Endothelial cell of umbilical vein (primary cell): ENCODE data around the gene DNAH3. TPM values are rescaled to one million over a fixed set of nuclear protein-coding genes. Genes with fewer than 3 reads are reported as not detected.

Source experiments
- BruUV-seq: library from RNA; stranded (reverse); fragments of 400-500 nt; replicated peaks from 2 replicates; lab custom pipeline; 2021; lab: Mats Ljungman, UMichigan
- CTCF ChIA-PET: fragments of 300-600, 350-600 bp; sonication (Branson Sonifier 250); formaldehyde crosslinking; loops from one replicate; lab custom pipeline; 2021; ENCODE audit warnings: antibody characterized with exemption, inconsistent platforms; lab: Charles Lee
- POLR2A ChIA-PET: fragments of 300-600, 350-600 bp; sonication (Branson Sonifier 250); formaldehyde crosslinking; loops from one replicate; lab custom pipeline; 2021; ENCODE audit warnings: antibody characterized with exemption, inconsistent platforms; lab: Charles Lee
- DNase-seq: peaks from one replicate; pipeline ENCODE4 v3.0.0-alpha.2; 2011; ENCODE audit warnings: low read depth, low spot score
- FAIRE-seq: peaks from 2 replicates; lab custom pipeline; 2011; peaks lifted over from hg19 to GRCh38; lab: Jason Lieb, UNC
- H2AFZ ChIP-seq: 2 replicates; pipeline ENCODE4 v1.6.0; 2012; ENCODE audit warnings: low read depth, low read length, control low read depth, inconsistent platforms
- H3K27ac ChIP-seq: 2 replicates; pipeline ENCODE4 v1.5.1; 2011; ENCODE audit warnings: low read depth, mild to moderate bottlenecking, control low read depth, low read length, moderate library complexity; ENCODE audit not compliant: insufficient read depth
- H3K27me3 ChIP-seq, 2 experiments: 2 replicates each; pipeline versions ENCODE4 v1.6.0 to v1.6.1; 2011; ENCODE audit warnings: low read length in 2 of 2, mixed read lengths in 1 of 2; ENCODE audit not compliant: control insufficient read depth in 2 of 2, insufficient read depth in 2 of 2
- H3K36me3 ChIP-seq, 2 experiments: 2 replicates in 1 of 2; 3 replicates in 1 of 2; pipeline ENCODE4 v1.5.1; 2011; ENCODE audit warnings: low read length in 2 of 2, mild to moderate bottlenecking in 1 of 2, moderate library complexity in 1 of 2; ENCODE audit not compliant: control insufficient read depth in 2 of 2, insufficient read depth in 2 of 2; ENCODE audit errors: extremely low read depth in 1 of 2
- H3K4me1 ChIP-seq: 3 replicates; pipeline ENCODE4 v1.5.1; 2011; ENCODE audit warnings: mild to moderate bottlenecking, low read length; ENCODE audit not compliant: control insufficient read depth, insufficient read depth; ENCODE audit errors: extremely low read depth
- H3K4me2 ChIP-seq: 2 replicates; pipeline ENCODE4 v1.6.1; 2011; ENCODE audit warnings: low read length, control low read depth, mixed read lengths; ENCODE audit not compliant: insufficient read depth
- H3K4me3 ChIP-seq, 3 experiments: fragments of 200-600 bp in 1 of 3; sonication (generic), shearing (Covaris generic) in 1 of 3; replicated peaks in 1 of 3; 2 replicates each; pipeline ENCODE4 v1.5.1; 2011 to 2016; ENCODE audit warnings: control low read depth in 3 of 3, low read length in 3 of 3, mild to moderate bottlenecking in 2 of 3, inconsistent platforms in 1 of 3, low read depth in 1 of 3, moderate library complexity in 1 of 3; ENCODE audit not compliant: insufficient read depth in 1 of 3
- H3K79me2 ChIP-seq: 2 replicates; pipeline ENCODE4 v1.6.0; 2012; ENCODE audit warnings: low read length, inconsistent platforms; ENCODE audit not compliant: control insufficient read depth, insufficient read depth
- H3K9ac ChIP-seq: replicated peaks from 2 replicates; pipeline ENCODE3; 2011; ENCODE audit warnings: low read length, control low read depth; ENCODE audit not compliant: insufficient read depth; ENCODE audit errors: extremely low read depth
- H3K9me1 ChIP-seq: replicated peaks from 3 replicates; pipeline ENCODE4 v1.6.0; 2011; ENCODE audit warnings: mild to moderate bottlenecking, low read length; ENCODE audit not compliant: control insufficient read depth, insufficient read depth; ENCODE audit errors: extremely low read depth
- H3K9me3 ChIP-seq: replicated peaks from 2 replicates; pipeline ENCODE4 v1.5.1; 2012; ENCODE audit warnings: low read length, inconsistent platforms; ENCODE audit not compliant: control insufficient read depth, insufficient read depth
- H4K20me1 ChIP-seq: replicated peaks from 2 replicates; pipeline ENCODE3; 2011; ENCODE audit warnings: mild to moderate bottlenecking, low read length; ENCODE audit not compliant: control insufficient read depth, insufficient read depth; ENCODE audit errors: extremely low read depth
- EZH2 ChIP-seq: IDR thresholded peaks from 2 replicates; pipeline ENCODE4 v1.6.1; 2012; ENCODE audit warnings: borderline replicate concordance, low read depth, mild to moderate bottlenecking, moderate library complexity, low read length, inconsistent platforms; ENCODE audit not compliant: severe bottlenecking
- FOS ChIP-seq: IDR thresholded peaks from 2 replicates; pipeline ENCODE4 v1.6.1; 2011; ENCODE audit warnings: mild to moderate bottlenecking, low read length, moderate library complexity, borderline replicate concordance; ENCODE audit not compliant: insufficient read depth
- GATA2 ChIP-seq: IDR thresholded peaks from 2 replicates; pipeline ENCODE4 v1.7.0; 2011; ENCODE audit warnings: low read depth, mild to moderate bottlenecking, moderate library complexity, mixed read lengths, low read length; ENCODE audit not compliant: insufficient read length, insufficient read depth
- JUN ChIP-seq: IDR thresholded peaks from 2 replicates; pipeline ENCODE4 v1.6.1; 2011; ENCODE audit warnings: borderline replicate concordance, low read depth; ENCODE audit not compliant: insufficient read length, insufficient read depth
- MYC ChIP-seq: IDR thresholded peaks from one replicate; pipeline ENCODE4 v1.6.1; 2011; ENCODE audit warnings: mild to moderate bottlenecking, low read depth, low read length
- POLR2A ChIP-seq: IDR thresholded peaks from 2 replicates; pipeline ENCODE4 v1.6.1; 2012; ENCODE audit warnings: low read depth, mild to moderate bottlenecking, control low read depth, low read length
- POLR2AphosphoS5 ChIP-seq: IDR thresholded peaks from 2 replicates; pipeline ENCODE4 v1.6.1; 2012; ENCODE audit warnings: low read depth, mild to moderate bottlenecking, control low read depth, low read length, moderate library complexity; ENCODE audit not compliant: insufficient read depth
- dilution Hi-C: fragments of 300-500 bp; cut with MboI; formaldehyde crosslinking; loops from one replicate; pipeline ENCODE4 v1.15.0; 2019; ENCODE audit warnings: low sequenced_read_pairs; ENCODE audit not compliant: extremely low pct_ligation_motif_present
- intact Hi-C: fragments of 100-400 bp; cut with micrococcal nuclease; formaldehyde crosslinking; loops from one replicate; pipeline ENCODE4 v1.10.0; 2022
- polyA plus RNA-seq, 4 experiments: library from polyadenylated mRNA; depleted of rRNA in 3 of 4; stranded (reverse) in 3 of 4; unstranded in 1 of 4; fragments of >200 nt; gene quantifications; 2 replicates each; pipeline versions ENCODE4 v1.2.1 to v1.2.3, GENCODE V29; 2011 to 2012; ENCODE audit warnings: missing spikeins in 1 of 4
- total RNA-seq: library from RNA; stranded (reverse); gene quantifications from 2 replicates; pipeline ENCODE4 v1.2.3, GENCODE V29; 2021
- TF ChIP-seq, protein P1 (sequence below), 2 donors: IDR thresholded peaks; 1 replicate in 1 of 2; 2 replicates in 1 of 2; pipeline ENCODE4 v1.5.1; 2011; ENCODE audit warnings: low read length in 2 of 2, mild to moderate bottlenecking in 2 of 2, moderate library complexity in 2 of 2, control low read depth in 1 of 2, inconsistent platforms in 1 of 2, low read depth in 1 of 2; ENCODE audit not compliant: insufficient read depth in 1 of 2; ENCODE audit errors: extremely low read depth in 1 of 2
- TF ChIP-seq, protein P2 (sequence below): IDR thresholded peaks from 2 replicates; pipeline ENCODE4 v1.6.1; 2011; ENCODE audit not compliant: insufficient read depth, insufficient read length

The DNAH3 gene
- total and polyA plus RNA-seq, 2 donors (not counting 3 experiments of a cell fraction or from before 2014, with no cell fraction given): not detected

DNA sequence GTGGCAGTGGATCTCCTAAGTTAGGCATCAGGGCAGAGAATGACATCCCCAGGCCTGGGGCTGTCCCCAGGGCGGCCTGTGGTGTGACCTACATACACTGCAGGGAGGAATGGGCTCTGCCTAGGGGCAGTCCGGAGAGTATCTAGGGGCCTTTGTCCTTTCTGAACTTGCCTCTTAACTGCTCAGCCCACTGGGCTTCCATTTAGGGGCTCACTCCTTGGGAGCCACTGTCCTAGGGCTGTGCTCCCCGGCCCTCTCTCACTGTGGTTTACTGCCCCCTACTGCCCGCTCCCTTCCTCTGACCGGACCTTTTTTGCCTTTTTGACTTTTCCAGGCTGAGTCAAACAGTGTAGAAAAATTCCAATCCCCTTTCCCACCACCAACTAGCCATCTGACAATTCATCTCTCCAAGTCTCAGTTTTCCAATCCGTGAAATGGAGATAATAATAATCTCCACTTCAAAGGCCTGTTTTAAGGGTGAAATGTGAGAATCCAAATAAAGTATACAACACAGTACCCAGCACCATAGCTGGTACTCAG, 66.8 kb downstream of the DNAH3 start:
- peak; percentile 66 for DNase-seq

DNA sequence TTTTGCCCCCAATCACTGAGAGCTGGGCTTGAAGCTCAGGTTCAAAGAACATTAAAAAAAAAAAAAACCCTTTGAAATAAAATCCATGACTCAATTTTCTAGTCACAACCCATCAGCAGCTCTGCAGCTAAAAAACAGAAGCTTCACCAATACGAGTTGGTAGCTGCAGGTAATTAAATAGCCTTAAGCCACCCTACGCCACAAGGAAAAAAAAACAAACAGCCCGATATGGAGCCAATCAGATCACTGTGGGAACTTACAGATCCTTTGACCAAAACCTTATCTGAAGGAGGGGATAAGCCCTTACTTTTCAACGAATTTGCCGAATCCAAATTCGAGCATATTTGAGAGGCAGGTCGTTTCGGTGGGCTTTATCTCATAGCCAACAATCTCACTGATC, 69.3 kb downstream of the DNAH3 start:
- H3K79me2 ChIP-seq: no peaks in the 10 kb centered on the region
- CTCF ChIA-PET: interaction anchor here (1.0 to 4.9 kb wide), 4 partner anchors 80 to 307 kb away, joined by 3 to 42 read pairs (median 15); no protein-coding TSS in a partner anchor
- no peak overlapping the region for H3K4me2 ChIP-seq

More for the DNA sequence above, 66.8 kb downstream of the DNAH3 start:
- H3K4me1 ChIP-seq: no peaks in the 10 kb centered on the region
- no peak overlapping the region for H3K9ac ChIP-seq
- peak overlapping the region; percentile 39 for H2AFZ ChIP-seq
- H3K9me1 ChIP-seq: no peaks in the 10 kb centered on the region
- dilution Hi-C loops (no loop called here), intact Hi-C loops (loop anchor here (1.0 to 5.0 kb wide), 7 partner anchors 183 to 342 kb away; partner anchors contain the start of genes DCUN1D3, ERI2, LYRM1 and REXO5)
- H3K27me3 ChIP-seq: peaks cover 0 to 2% of the 10 kb centered on the region in 2 experiments
- TF ChIP-seq, protein P1, sequence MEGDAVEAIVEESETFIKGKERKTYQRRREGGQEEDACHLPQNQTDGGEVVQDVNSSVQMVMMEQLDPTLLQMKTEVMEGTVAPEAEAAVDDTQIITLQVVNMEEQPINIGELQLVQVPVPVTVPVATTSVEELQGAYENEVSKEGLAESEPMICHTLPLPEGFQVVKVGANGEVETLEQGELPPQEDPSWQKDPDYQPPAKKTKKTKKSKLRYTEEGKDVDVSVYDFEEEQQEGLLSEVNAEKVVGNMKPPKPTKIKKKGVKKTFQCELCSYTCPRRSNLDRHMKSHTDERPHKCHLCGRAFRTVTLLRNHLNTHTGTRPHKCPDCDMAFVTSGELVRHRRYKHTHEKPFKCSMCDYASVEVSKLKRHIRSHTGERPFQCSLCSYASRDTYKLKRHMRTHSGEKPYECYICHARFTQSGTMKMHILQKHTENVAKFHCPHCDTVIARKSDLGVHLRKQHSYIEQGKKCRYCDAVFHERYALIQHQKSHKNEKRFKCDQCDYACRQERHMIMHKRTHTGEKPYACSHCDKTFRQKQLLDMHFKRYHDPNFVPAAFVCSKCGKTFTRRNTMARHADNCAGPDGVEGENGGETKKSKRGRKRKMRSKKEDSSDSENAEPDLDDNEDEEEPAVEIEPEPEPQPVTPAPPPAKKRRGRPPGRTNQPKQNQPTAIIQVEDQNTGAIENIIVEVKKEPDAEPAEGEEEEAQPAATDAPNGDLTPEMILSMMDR (IDR thresholded peaks at IDR 0.05; ENCODE audit: extremely low read depth in 1 of 2, insufficient read depth in 1 of 2, low read depth in 1 of 2, low read length in 2 of 2): peak; percentile 71 to 83
- TF ChIP-seq MYC (no peak), FOS (peak; percentile 7)
- no peak overlapping the region for H3K4me3 ChIP-seq
- H3K9me3 ChIP-seq: no peaks in the 10 kb centered on the region
- no peaks in the 10 kb centered on the region for H3K36me3 ChIP-seq
- H3K79me2 ChIP-seq: no peaks in the 10 kb centered on the region
- peak; percentile 81 for FAIRE-seq
- no peak overlapping the region for H3K27ac ChIP-seq
- BruUV-seq: no TSS peak
- H4K20me1 ChIP-seq: no peaks in the 10 kb centered on the region
- no peak overlapping the region for H3K4me2 ChIP-seq
- POLR2A ChIA-PET: interaction anchor here (0.6 kb wide), 1 partner anchor 216 kb away, joined by 3 read pairs; no protein-coding TSS in a partner anchor
- CTCF ChIA-PET: interaction anchor here (0.8 to 4.8 kb wide), 14 partner anchors 18 to 309 kb away, joined by 3 to 73 read pairs (median 4); partner anchors contain the start of genes ERI2 and REXO5

More for the DNA sequence above, 69.3 kb downstream of the DNAH3 start:
- BruUV-seq: no TSS peak
- no peaks in the 10 kb centered on the region for H3K27me3 ChIP-seq
- no peak for DNase-seq
- H3K9me3 ChIP-seq: no peaks in the 10 kb centered on the region
- H2AFZ ChIP-seq: no peak overlapping the region
- H3K4me1 ChIP-seq: peaks cover 9% of the 10 kb centered on the region
- no peak overlapping the region for H3K4me3 ChIP-seq
- intact Hi-C loops (loop anchor here (5.0 kb wide), 1 partner anchor 214 kb away; no protein-coding TSS in a partner anchor), dilution Hi-C loops (no loop called here)
- POLR2A ChIA-PET: no interaction called here
- H3K36me3 ChIP-seq: no peaks in the 10 kb centered on the region
- no peak overlapping the region for H3K27ac ChIP-seq
- H3K9me1 ChIP-seq: no peaks in the 10 kb centered on the region
- no peaks in the 10 kb centered on the region for H4K20me1 ChIP-seq
- FAIRE-seq: no peak
- TF ChIP-seq POLR2AphosphoS5 (no peak), FOS (no peak), POLR2A (no peak), JUN (no peak), MYC (no peak), EZH2 (no peak), GATA2 (no peak)
- TF ChIP-seq, protein P2, sequence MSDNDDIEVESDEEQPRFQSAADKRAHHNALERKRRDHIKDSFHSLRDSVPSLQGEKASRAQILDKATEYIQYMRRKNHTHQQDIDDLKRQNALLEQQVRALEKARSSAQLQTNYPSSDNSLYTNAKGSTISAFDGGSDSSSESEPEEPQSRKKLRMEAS: no peak
- TF ChIP-seq, protein P1 (IDR thresholded peaks at IDR 0.05; ENCODE audit: extremely low read depth in 1 of 2, insufficient read depth in 1 of 2, low read depth in 1 of 2, low read length in 2 of 2): no peak
- H3K9ac ChIP-seq: no peak overlapping the region
